Trophoblast cell (in vitro differentiated cells and primary cell): ENCODE results near the gene KRT13.

Experiments used
- DNase-seq, 2 donors: peaks; one replicate each; pipeline ENCODE4 v3.0.0-alpha.2; 2016
- H2AFZ ChIP-seq: 2 replicates; pipeline ENCODE4 v1.6.1; 2013; ENCODE audit warnings: low read length, moderate library complexity, mild to moderate bottlenecking; ENCODE audit not compliant: insufficient read depth, poor library complexity
- H2AK5ac ChIP-seq: 2 replicates; pipeline ENCODE4 v1.6.1; 2013; ENCODE audit warnings: mild to moderate bottlenecking, low read length
- H2BK120ac ChIP-seq: 2 replicates; pipeline ENCODE4 v1.6.1; 2013; ENCODE audit warnings: low read length, mild to moderate bottlenecking, moderate library complexity; ENCODE audit not compliant: insufficient read depth, poor library complexity
- H2BK12ac ChIP-seq: 2 replicates; pipeline ENCODE4 v1.6.1; 2013; ENCODE audit warnings: mild to moderate bottlenecking, low read length, moderate library complexity
- H2BK5ac ChIP-seq: 2 replicates; pipeline ENCODE4 v1.6.1; 2013; ENCODE audit warnings: low read length, low read depth, moderate library complexity, mild to moderate bottlenecking; ENCODE audit not compliant: poor library complexity
- H3K14ac ChIP-seq: 2 replicates; pipeline ENCODE4 v1.6.1; 2013; ENCODE audit warnings: mild to moderate bottlenecking, low read length
- H3K18ac ChIP-seq: 2 replicates; pipeline ENCODE4 v1.6.1; 2013; ENCODE audit warnings: mild to moderate bottlenecking, low read length
- H3K23ac ChIP-seq: 2 replicates; pipeline ENCODE4 v1.6.1; 2013; ENCODE audit warnings: low read length
- H3K27ac ChIP-seq: 2 replicates; pipeline ENCODE4 v1.5.1; 2013; ENCODE audit warnings: low read depth, mild to moderate bottlenecking, inconsistent platforms, low read length, moderate library complexity
- H3K27me3 ChIP-seq: 2 replicates; pipeline ENCODE4 v1.6.1; 2013; ENCODE audit warnings: inconsistent platforms, mild to moderate bottlenecking, low read length, moderate library complexity; ENCODE audit not compliant: insufficient read depth
- H3K36me3 ChIP-seq, 2 experiments: 1 replicate in 1 of 2; 2 replicates in 1 of 2; pipeline ENCODE4 v1.6.1; 2013; ENCODE audit warnings: low read length in 2 of 2, mild to moderate bottlenecking in 2 of 2, moderate library complexity in 1 of 2; ENCODE audit not compliant: insufficient read depth in 2 of 2, control insufficient read depth in 1 of 2
- H3K4ac ChIP-seq: 2 replicates; pipeline ENCODE4 v1.6.1; 2013; ENCODE audit warnings: low read depth, mild to moderate bottlenecking, low read length, moderate library complexity
- H3K4me1 ChIP-seq, 2 experiments: 1 replicate in 1 of 2; 2 replicates in 1 of 2; pipeline ENCODE4 v1.6.1; 2013; ENCODE audit warnings: low read length in 2 of 2, mild to moderate bottlenecking in 2 of 2, moderate library complexity in 1 of 2; ENCODE audit not compliant: insufficient read depth in 2 of 2, control insufficient read depth in 1 of 2
- H3K4me2 ChIP-seq: 2 replicates; pipeline ENCODE4 v1.6.1; 2013; ENCODE audit warnings: inconsistent platforms, mild to moderate bottlenecking, low read length, moderate library complexity
- H3K4me3 ChIP-seq: 2 replicates; pipeline ENCODE4 v1.5.1; 2013; ENCODE audit warnings: mild to moderate bottlenecking, low read depth, low read length, inconsistent platforms
- H3K79me1 ChIP-seq: one replicate; pipeline ENCODE4 v1.6.1; 2013; ENCODE audit warnings: low read length
- H3K79me2 ChIP-seq: 2 replicates; pipeline ENCODE4 v1.6.1; 2013; ENCODE audit warnings: low read length, mild to moderate bottlenecking; ENCODE audit not compliant: control insufficient read depth, insufficient read depth, poor library complexity
- H3K9ac ChIP-seq: 2 replicates; pipeline ENCODE4 v1.6.1; 2013; ENCODE audit warnings: mild to moderate bottlenecking, low read length
- H3K9me3 ChIP-seq: 2 replicates; pipeline ENCODE4 v1.6.1; 2013; ENCODE audit warnings: low read depth, mild to moderate bottlenecking, control low read depth, inconsistent platforms, low read length; ENCODE audit not compliant: insufficient read depth
- H4K12ac ChIP-seq: 2 replicates; pipeline ENCODE4 v1.6.1; 2013; ENCODE audit warnings: low read depth, mild to moderate bottlenecking, low read length, moderate library complexity
- H4K8ac ChIP-seq: 2 replicates; pipeline ENCODE4 v1.6.1; 2013; ENCODE audit warnings: low read depth, mild to moderate bottlenecking, low read length, moderate library complexity
- H4K91ac ChIP-seq: one replicate; pipeline ENCODE4 v1.6.1; 2013; ENCODE audit warnings: low read depth, mild to moderate bottlenecking, low read length, moderate library complexity
- WGBS: extraction: QIAGEN DNeasy Blood & Tissue Kit; methylation state at CpG from one replicate; pipeline ENCODE4 v1.1.7; 2013; ENCODE audit warnings: missing lambda C conversion rate; ENCODE audit not compliant: insufficient read length, insufficient coverage; ENCODE audit errors: extremely low coverage; 5-methylcytosine and 5-hydroxymethylcytosine counted together

Gene KRT13

GRCh38 chr17:41483991-41484826, 21.2 kb downstream of the KRT13 start:
- Histone ChIP-seq H3K4me2 (no peak overlapping the region), H2BK5ac (no peak overlapping the region), H3K4ac (no peak overlapping the region), H3K4me1 (no peaks in the 10 kb centered on the region), H4K8ac (no peak overlapping the region), H2BK12ac (no peak overlapping the region), H3K79me2 (no peaks in the 10 kb centered on the region), H3K9ac (no peak overlapping the region), H3K23ac (no peak overlapping the region), H3K79me1 (no peaks in the 10 kb centered on the region), H3K4me3 (no peak overlapping the region), H3K18ac (no peak overlapping the region), H2AFZ (no peak overlapping the region), H3K27ac (no peak overlapping the region), H3K14ac (no peak overlapping the region), H2BK120ac (no peak overlapping the region), H3K9me3 (no peaks in the 10 kb centered on the region), H3K36me3 (no peaks in the 10 kb centered on the region), H2AK5ac (no peak overlapping the region), H4K12ac (no peak overlapping the region), H3K27me3 (no peaks in the 10 kb centered on the region), H4K91ac (no peak overlapping the region)
- no peak for DNase-seq
- no CpG with 5 or more reads among the region's 7 CpGs for WGBS

GRCh38 chr17:41483531-41483930, 21.9 kb downstream of the KRT13 start:
- no peak overlapping the region for H3K4ac ChIP-seq
- no peak overlapping the region for H2AFZ ChIP-seq
- H3K4me2 ChIP-seq, result no peak overlapping the region
- no peak overlapping the region for H2AK5ac ChIP-seq
- H2BK120ac ChIP-seq, result no peak overlapping the region
- no peak overlapping the region for H2BK5ac ChIP-seq
- H4K8ac ChIP-seq, result no peak overlapping the region
- H3K14ac ChIP-seq, result no peak overlapping the region
- no peak overlapping the region for H4K91ac ChIP-seq
- H3K36me3 ChIP-seq, result no peaks in the 10 kb centered on the region
- no peak for DNase-seq
- H3K27ac ChIP-seq, result no peak overlapping the region
- H3K9ac ChIP-seq, result no peak overlapping the region
- no peak overlapping the region for H2BK12ac ChIP-seq
- no peaks in the 10 kb centered on the region for H3K9me3 ChIP-seq
- no peaks in the 10 kb centered on the region for H3K79me1 ChIP-seq
- H3K4me3 ChIP-seq, result no peak overlapping the region
- no CpG with 5 or more reads among the region's 9 CpGs for WGBS
- H3K23ac ChIP-seq, result no peak overlapping the region
- H3K4me1 ChIP-seq, result no peaks in the 10 kb centered on the region
- H4K12ac ChIP-seq, result no peak overlapping the region
- H3K18ac ChIP-seq, result no peak overlapping the region
- no peaks in the 10 kb centered on the region for H3K79me2 ChIP-seq
- no peaks in the 10 kb centered on the region for H3K27me3 ChIP-seq

GRCh38 chr17:41481036-41481435, 24.4 kb downstream of the KRT13 start, which contains the start of gene KRT35:
Gene KRT35 (minus strand): TSS chr17:41481151. CDS start chr17:41481097, 54 bp downstream.
- Histone ChIP-seq H3K9me3 (no peaks in the 10 kb centered on the region), H2BK5ac (no peak within 1 kb of the TSS), H2AK5ac (no peak within 1 kb of the TSS), H3K79me2 (no peaks in the 10 kb centered on the region), H3K27me3 (no peaks in the 10 kb centered on the region), H2BK12ac (no peak within 1 kb of the TSS), H3K79me1 (no peaks in the 10 kb centered on the region), H4K91ac (no peak within 1 kb of the TSS), H3K18ac (no peak within 1 kb of the TSS), H2BK120ac (no peak within 1 kb of the TSS), H3K4ac (no peak within 1 kb of the TSS), H3K23ac (no peak within 1 kb of the TSS), H3K4me1 (no peaks in the 10 kb centered on the region), H3K36me3 (no peaks in the 10 kb centered on the region), H4K12ac (no peak within 1 kb of the TSS), H2AFZ (no peak within 1 kb of the TSS), H3K9ac (no peak within 1 kb of the TSS), H3K14ac (no peak within 1 kb of the TSS), H3K27ac (no peak within 1 kb of the TSS), H4K8ac (no peak within 1 kb of the TSS), H3K4me3 (no peak within 1 kb of the TSS), H3K4me2 (no peak within 1 kb of the TSS)
- DNase-seq, result no peak
- no CpG with 5 or more reads among the region's 2 CpGs for WGBS

- H3K9me3 ChIP-seq, result no peaks in the 10 kb centered on the region
- no peaks in the 10 kb centered on the region for H3K4me1 ChIP-seq
- no peaks in the 10 kb centered on the region for H3K79me2 ChIP-seq
- no peak overlapping the region for H3K4ac ChIP-seq
- H4K91ac ChIP-seq, result no peak overlapping the region
- H2BK12ac ChIP-seq, result no peak overlapping the region
- H4K8ac ChIP-seq, result no peak overlapping the region
- no peak overlapping the region for H2AFZ ChIP-seq
- H3K14ac ChIP-seq, result no peak overlapping the region
- WGBS, result no CpG with 5 or more reads among the region's 10 CpGs
- no peak overlapping the region for H3K27ac ChIP-seq
- H4K12ac ChIP-seq, result no peak overlapping the region
- no peak for DNase-seq
- H3K9ac ChIP-seq, result no peak overlapping the region
- H3K4me3 ChIP-seq, result no peak overlapping the region
- no peaks in the 10 kb centered on the region for H3K36me3 ChIP-seq
- no peak overlapping the region for H3K23ac ChIP-seq
- H3K79me1 ChIP-seq, result no peaks in the 10 kb centered on the region
- no peak overlapping the region for H3K4me2 ChIP-seq
- no peak overlapping the region for H2BK5ac ChIP-seq
- no peak overlapping the region for H3K18ac ChIP-seq
- H2BK120ac ChIP-seq, result no peak overlapping the region
- H2AK5ac ChIP-seq, result no peak overlapping the region
- no peaks in the 10 kb centered on the region for H3K27me3 ChIP-seq
Observed at GRCh38 chr17:41480581-41480980, 24.8 kb downstream of the KRT13 start.
